Uterus (tissue), 2 donors: ENCODE measurements around the gene PRR11.

Experiments
- CTCF ChIP-seq, 4 experiments: fragments of 200-600 bp in 2 of 4; fragments of 450-650 bp in 2 of 4; sonication (generic) in 2 of 4; IDR thresholded peaks; one replicate each; pipeline ENCODE4 v1.5.1; 2016 to 2019; ENCODE audit warnings: antibody characterized with exemption in 4 of 4, mild to moderate bottlenecking in 2 of 4, moderate library complexity in 1 of 4
- POLR2A ChIP-seq, 2 donors: fragments of 450-650 bp; IDR thresholded peaks; one replicate each; pipeline ENCODE4 v1.6.1; 2016; ENCODE audit warnings: antibody characterized with exemption in 2 of 2, mild to moderate bottlenecking in 1 of 2, moderate library complexity in 1 of 2

GRCh38 chr17:59139939-59140338, 15.6 kb upstream of the PRR11 start:
- TF ChIP-seq POLR2A (IDR thresholded peaks at IDR 0.05), result no peak
- no peak for TF ChIP-seq CTCF (IDR thresholded peaks at IDR 0.05)
